Right lung (tissue), 10 donors: Measurements from ENCODE around the gene GTPBP2. TPM values are rescaled to one million over a fixed set of nuclear protein-coding genes. Genes with fewer than 3 reads are reported as not detected.

Experiments
- DNase-seq, 2 donors: peaks; one replicate each; pipeline ENCODE4 v3.0.0-alpha.2; 2013
- long read RNA-seq, 8 donors: transcript quantifications; one replicate each; lab custom pipeline, GENCODE V29; 2026
- polyA plus RNA-seq, 5 donors: library from polyadenylated mRNA; unstranded; fragments of 120-200 nt; gene quantifications; one replicate each; pipeline versions ENCODE4 v1.2.1 to v1.2.3, GENCODE V29; 2013; ENCODE audit warnings: inconsistent platforms in 1 of 5, low replicate concordance in 1 of 5; ENCODE audit not compliant: insufficient read length in 5 of 5, insufficient read depth in 1 of 5

Gene GTPBP2
- 10 to 100 TPM; 61.2 to 70.9 (median 61.7) TPM for polyA plus RNA-seq
- long read RNA-seq, donor 1, transcript GTPBP2-202 (12 exons, 2,933 nt) = major isoform, 5 of 30 reads
- long read RNA-seq, donor 1, partial matches to known transcripts = 25 of 30 reads
- long read RNA-seq, donor 1, other reads (novel, unspliced or antisense) = 0 of 30 reads
- long read RNA-seq, donor 2, partial matches to known transcripts = 7 of 25 reads
- long read RNA-seq, donor 2, other reads (novel, unspliced or antisense) = 16 of 25 reads
- long read RNA-seq, donor 3, partial matches to known transcripts = 0 of 2 reads
- long read RNA-seq, donor 3, other reads (novel, unspliced or antisense) = 0 of 2 reads
- long read RNA-seq, donor 4, partial matches to known transcripts = 26 of 28 reads
- long read RNA-seq, donor 4, other reads (novel, unspliced or antisense) = 0 of 28 reads
- long read RNA-seq, donor 5, partial matches to known transcripts = 7 of 30 reads
- long read RNA-seq, donor 5, other reads (novel, unspliced or antisense) = 21 of 30 reads
- long read RNA-seq, donor 6, transcript GTPBP2-202 (12 exons, 2,933 nt) = major isoform, 6 of 6 reads
- long read RNA-seq, donor 6, partial matches to known transcripts = 0 of 6 reads
- long read RNA-seq, donor 6, other reads (novel, unspliced or antisense) = 0 of 6 reads
- long read RNA-seq, donor 7, partial matches to known transcripts = 0 of 3 reads
- long read RNA-seq, donor 7, other reads (novel, unspliced or antisense) = 0 of 3 reads
- long read RNA-seq, donor 8, partial matches to known transcripts = 0 of 1 reads
- long read RNA-seq, donor 8, other reads (novel, unspliced or antisense) = 0 of 1 reads

DNA sequence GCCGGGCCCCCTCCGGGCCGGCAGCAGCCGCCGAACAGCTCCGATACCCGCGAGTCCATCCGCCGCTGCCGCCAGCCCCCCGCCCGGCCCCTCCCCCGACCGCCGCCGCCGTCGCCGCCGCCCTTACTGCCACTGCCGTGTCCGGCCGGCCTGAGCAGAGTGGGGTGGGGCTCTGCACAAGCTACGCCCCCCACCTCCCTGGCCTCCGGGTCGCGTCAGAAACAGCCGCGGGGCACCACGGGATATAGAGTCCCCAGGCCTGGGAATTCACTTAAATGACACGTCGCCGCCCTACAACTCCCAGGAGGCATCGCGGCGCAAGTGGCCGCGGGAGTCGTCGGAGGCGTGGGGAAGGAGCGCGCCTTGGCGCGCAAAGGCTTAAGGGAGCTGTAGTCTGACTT, at the start of gene GTPBP2:
Gene GTPBP2 (minus strand): TSS at position 161 of the 401 bp plus-strand sequence. CDS start 102 bp downstream, at position 59.
- DNase-seq = peak; percentile 99

DNA sequence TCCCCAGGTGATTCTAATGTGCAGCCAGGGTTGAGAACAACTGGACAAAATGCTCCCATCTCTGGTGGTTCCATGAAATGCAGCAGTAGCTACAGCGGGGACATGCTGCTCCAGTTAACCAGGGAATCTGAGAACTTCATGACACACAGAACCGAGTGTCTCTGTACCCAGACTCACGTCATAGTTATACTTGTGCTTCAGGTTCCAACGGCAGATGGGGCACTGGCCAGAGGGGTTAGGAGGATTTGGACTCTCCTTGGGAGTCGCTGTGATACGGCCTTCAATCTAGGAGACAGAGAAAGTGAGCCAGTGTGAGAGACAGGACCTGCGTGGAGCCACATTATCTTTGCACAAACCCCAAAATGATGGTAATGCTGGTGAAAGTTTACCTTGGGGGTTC, 49.3 kb upstream of the GTPBP2 start:
- no peak for DNase-seq

GRCh38 chr6:43677759-43678158, 48.7 kb upstream of the GTPBP2 start:
- DNase-seq = no peak

GRCh38 chr6:43676962-43677606, 48.0 kb upstream of the GTPBP2 start:
- no peak for DNase-seq

DNA sequence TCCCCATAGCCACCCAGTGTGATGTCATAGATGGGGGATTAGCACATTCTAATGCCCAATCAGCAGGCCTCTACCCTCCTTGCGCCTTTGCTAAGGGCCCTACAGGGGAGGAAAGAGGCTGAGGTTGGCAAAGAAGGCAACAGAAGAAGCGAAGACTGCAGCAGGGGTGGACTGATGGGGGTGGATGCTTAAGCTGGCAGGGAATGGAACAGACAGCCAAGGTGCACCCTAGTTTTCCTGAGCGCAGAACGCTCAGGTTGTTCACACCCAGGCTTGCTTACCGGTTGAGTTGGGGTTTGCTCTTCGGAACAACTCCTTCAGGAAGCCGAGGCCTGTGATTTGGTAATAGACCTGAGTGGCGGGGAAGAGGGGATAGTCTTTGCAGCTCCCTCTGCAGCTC, 45.9 kb upstream of the GTPBP2 start:
- DNase-seq = no peak

DNA sequence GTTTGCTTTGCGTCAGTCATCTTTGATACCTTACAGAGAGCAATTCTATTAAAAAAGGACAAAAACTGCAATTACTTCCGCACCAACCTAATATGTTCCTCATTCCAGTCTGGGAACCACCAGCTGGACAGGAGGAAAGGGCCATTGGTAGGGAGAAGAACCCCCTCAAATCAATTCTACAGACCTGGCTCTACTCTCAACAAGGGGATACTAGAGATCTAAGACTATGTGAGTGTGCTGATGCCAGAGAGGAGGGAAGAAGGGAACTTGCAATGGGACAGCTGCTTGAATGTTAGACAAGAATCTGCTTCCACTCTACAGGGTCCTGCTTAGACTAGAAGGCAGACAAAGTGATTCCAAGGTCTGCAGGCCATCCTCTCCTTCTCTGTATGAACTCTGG, 45.2 kb upstream of the GTPBP2 start:
- no peak for DNase-seq

DNA sequence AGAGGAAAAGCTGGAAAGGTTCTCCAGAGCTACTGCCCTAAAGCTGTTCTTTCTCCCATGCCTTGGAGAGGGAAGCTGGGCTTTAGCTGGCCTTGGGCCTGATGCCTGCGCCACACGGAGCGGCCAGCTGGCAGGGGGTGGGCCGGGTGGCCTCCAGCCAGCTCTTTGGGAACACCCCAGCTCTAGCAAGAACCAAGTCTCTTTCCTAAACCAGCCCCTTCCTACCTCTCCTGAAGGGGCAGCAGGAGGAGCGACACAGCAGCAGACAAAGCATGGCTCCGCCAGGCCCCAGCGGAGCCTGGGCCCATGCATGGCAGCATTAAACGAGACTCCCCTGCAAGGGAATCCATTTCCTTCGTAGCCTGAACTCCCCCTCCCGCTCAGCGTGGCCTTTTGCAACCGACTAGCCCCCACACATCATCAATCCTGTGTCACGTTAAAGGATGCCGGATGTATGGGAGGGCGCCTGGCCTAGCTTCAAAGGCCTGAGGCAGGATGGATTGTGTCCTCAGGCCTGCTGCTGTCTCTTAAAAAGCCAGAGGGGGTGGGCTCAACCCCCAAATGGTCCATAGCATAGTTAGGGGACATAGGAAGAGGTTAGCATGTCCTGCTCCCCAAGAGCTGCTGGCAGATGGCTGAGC, 44.5 kb upstream of the GTPBP2 start:
- DNase-seq = peak; percentile 97 to 98

GRCh38 chr6:43671801-43672690, 43.0 kb upstream of the GTPBP2 start:
- no peak for DNase-seq

DNA sequence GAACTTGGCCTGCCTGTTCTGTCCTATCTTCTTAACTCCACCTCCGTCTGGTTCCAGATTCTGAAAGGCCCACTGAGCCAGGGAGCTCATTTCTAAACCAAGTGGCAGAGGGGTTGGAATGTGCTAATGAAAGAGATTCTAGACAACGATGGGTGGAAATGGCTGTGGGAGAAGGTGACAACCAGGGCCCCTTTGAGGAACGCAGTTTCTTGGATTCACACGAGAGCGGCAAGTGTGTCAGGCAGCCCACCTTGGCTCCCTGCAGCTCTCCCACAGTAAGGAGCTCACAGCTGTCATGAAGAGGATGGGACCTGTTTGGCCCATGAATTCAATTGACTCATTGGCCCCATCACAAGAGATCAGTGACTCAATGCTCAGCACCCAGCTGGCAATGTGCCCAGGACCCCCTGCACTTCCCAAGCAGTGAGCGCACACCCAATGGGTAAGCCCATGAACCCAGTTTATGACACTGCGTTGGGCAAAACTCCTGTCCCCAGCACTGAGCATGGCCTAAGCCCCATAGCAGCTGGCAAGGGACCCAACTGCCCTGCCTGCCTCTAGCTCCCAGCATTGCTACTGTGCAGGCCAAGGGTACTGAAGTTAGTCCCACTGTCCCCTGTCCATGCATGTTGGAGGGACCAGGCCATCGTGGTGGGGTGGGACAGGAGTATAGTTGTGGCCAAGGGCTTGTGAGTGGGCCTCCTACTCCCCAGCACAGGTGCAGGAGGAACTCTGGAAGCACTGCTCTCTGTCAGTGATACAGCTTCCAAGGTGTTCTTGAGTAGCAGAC, 42.1 kb upstream of the GTPBP2 start:
- no peak for DNase-seq

DNA sequence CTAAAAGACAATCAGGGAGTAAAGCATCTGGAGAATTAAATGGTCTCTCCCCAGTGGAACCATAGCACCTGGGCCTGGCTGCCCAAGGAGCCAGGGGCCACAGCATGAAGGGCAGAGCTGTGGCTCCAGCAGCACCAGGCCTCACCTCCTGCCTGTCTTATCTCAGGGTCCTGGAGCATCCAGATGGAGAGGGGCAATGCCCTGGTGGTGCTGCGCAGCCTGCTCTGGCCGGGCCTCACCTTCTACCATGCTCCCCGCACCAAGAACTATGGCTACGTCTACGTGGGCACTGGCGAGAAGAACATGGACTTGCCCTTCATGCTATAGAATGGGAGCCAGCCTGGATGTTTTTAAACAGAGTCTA, 41.5 kb upstream of the GTPBP2 start:
- no peak for DNase-seq

- DNase-seq = no peak
These were observed 41.0 kb upstream of the GTPBP2 start for GRCh38 chr6:43669922-43670622.

GRCh38 chr6:43669050-43669921, 40.2 kb upstream of the GTPBP2 start:
- no peak for DNase-seq

DNA sequence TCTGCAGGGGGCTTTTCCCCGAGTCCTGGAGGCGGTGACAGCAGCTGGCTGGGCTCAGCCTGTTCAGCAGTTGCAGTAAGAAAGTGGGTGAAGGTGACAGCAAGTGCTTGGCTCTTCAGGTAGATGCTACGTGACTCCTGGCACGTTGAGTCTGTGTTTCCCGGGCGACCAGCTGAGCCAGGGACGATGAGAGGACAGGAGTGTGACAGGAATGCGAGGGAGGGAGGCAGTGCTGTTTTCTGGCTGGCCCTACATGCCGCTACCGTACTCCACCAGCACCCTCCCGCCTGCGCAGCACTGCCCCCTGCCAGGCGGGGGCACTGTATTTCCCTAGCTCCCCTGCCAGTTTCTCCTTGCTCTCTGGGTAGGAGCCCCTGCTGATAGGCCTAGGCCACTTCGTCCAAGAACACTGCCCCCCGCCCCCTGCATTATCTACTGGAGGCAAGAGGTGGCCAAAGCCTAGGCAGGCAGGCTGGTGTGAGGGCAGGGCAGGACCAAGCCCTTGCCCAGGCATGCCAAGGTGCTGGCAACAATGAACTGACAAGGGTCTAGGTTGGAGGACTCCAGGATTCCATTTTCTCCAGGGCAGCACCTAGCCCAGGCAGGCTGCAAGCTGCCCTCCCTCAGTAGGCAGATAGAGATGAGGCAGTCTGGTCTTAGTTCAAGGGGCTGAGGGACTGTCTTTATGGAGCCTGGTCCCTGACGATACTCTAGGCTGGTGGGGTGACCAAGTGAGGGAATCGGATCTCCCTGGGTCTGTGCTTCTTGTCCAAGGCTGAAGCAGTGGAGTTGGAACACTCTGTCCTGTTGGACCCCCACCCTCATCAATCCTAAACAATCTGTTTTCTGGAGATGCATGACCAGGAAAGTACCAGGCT, 39.3 kb upstream of the GTPBP2 start:
- DNase-seq = peak; percentile 80 to 82

- DNase-seq = peak; percentile 79 to 86
These were observed 38.4 kb upstream of the GTPBP2 start for GRCh38 chr6:43667245-43668150.

- no peak for DNase-seq
These were observed 37.3 kb upstream of the GTPBP2 start for GRCh38 chr6:43666196-43666920.
